Measurements from ENCODE around the gene LRRC75B.
"Not testable (repeated sequence)": the region's sequence is repeated elsewhere in the genome, so short reads cannot be mapped to it uniquely, and the experiment has no call there.

DNA sequence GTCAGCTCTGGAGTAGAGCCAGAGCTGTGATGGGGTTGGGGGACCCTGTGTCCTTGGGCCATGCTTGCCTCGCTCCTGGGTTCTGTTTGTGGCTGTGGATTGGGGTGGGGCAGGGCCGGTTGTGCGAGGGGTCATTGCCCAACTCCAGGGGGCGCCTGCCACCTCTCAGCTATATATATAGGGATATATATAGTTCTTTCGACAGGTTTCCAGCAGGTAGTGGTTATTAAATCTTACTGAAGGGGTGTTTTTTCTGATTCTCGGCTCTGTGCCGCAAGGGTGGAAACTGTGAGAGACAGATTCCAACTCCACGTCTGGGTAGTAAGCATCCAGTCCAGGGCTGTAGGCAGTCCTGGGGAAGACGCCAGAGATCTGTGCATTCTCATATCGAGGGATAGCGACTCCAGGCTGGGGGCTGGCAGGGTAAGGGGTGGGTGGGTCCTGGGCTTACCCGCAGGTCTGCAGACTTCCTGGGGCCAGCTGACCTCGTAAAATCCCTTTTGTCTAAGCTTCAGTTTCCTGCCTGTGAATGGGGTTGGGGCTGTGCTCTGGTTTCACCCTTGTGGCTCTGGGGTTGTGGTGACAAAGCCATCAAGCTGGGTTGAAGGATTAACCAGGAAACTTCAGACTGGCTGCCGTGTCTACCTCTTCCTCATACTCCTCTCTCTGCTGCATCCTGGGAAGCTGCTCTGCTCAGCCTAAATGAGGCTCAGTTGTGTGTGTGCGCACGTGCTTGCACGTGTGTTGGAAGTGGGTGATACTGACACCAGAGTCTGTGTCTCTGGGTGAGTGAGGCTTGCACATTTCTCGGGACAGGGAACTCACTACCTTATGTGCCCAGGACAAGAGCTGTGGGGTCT lies 11.1 kb upstream of the LRRC75B start:
- not testable (repeated sequence) for TF ChIP-seq EZH2 (IDR thresholded peaks at IDR 0.05; ENCODE audit: insufficient read depth, poor library complexity, severe bottlenecking); EZH2phosphoT487 (IDR thresholded peaks at IDR 0.05; ENCODE audit: insufficient read depth, low read depth)
